GM12891 (cell line): ENCODE data around the gene VPS13D.

Experiments
- POLR2A ChIP-seq: IDR thresholded peaks from 2 replicates; pipeline ENCODE4 v1.6.1; 2011; ENCODE audit warnings: low read depth, low read length, control low read depth
- POLR2AphosphoS5 ChIP-seq: IDR thresholded peaks from 2 replicates; pipeline ENCODE4 v1.6.1; 2011; ENCODE audit warnings: low read depth, low read length, control low read depth
- TAF1 ChIP-seq: IDR thresholded peaks from 2 replicates; pipeline ENCODE4 v1.6.1; 2011; ENCODE audit warnings: low read depth, low read length, control low read depth

- TF ChIP-seq POLR2A (no peak), TAF1 (no peak), POLR2AphosphoS5 (no peak)
These were observed 851 bp upstream of the VPS13D start for GRCh38 chr1:12228979-12229378.
